ENCODE data around the gene PGBD1. TPM values are rescaled to one million over a fixed set of nuclear protein-coding genes. Genes with fewer than 3 reads are reported as not detected.

Gene PGBD1
- polyA plus RNA-seq, 5 donors = 11.8 to 14.1 (median 13.4) TPM

DNA sequence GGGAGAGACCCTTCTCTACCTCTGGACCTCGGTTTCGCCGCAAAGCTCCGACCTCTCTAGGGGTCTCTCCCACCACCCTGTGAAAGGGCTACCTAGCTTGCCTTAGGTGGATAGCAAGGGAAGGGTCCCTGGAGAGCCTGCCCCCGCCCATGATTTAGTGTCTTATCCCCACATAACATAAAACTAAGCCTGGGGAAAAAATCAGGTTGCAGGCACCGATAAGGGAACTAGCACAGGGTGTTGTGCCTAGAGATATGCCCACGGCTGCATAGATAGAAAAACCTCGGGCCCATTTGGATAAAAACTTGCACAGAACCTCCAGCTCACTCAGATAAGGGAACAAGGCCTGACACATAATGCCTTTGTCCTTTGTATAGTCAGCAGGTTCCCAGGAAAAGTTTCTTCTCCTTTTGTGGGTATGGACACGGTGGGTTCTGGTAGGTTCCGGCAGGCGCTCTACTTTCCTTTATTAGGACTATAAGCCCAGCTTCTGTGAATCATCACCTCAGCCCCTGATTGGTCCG is 53.7 kb downstream of the PGBD1 start:
- no peak for DNase-seq

DNA sequence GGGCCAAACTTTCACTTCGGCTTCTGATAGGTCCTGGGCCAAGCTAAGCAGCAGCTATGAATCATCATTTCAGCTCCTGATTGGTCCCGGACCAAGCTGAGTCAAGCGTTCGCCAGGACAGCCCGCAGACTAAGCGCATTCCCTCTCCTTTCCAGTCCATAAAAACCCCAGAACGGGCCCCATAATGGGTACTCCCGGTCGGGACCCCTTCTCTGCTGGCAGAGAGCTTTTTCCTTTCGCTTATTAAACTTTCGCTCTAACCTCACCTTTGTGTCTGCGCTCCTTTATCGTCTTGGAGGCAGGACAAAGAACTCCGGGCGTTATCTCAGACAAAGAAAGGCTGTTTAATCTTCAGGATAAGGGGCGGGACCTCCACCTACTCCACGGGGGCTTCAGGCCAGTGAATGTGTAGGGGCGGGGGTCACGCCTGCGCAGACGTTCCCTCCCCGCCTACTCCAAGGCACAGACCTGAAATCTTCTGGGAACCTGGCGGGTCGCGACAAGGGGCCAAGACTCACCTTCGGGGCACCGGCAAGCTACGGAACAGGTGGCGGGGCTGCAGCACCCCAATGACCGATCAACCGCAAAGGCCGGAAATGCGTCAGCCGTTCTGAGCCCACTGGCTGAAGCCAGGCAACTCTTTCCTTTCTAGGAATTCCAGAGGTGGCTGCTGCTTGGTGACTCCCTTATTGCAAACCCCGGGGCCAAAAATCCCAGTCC is 54.4 kb downstream of the PGBD1 start, which contains the start of gene ZSCAN31:
Gene ZSCAN31 (minus strand): TSS at position 585 of the 720 bp plus-strand sequence. CDS start 6,465 bp downstream, outside the sequence.
- DNase-seq = peak; percentile 97 to 98

DNA sequence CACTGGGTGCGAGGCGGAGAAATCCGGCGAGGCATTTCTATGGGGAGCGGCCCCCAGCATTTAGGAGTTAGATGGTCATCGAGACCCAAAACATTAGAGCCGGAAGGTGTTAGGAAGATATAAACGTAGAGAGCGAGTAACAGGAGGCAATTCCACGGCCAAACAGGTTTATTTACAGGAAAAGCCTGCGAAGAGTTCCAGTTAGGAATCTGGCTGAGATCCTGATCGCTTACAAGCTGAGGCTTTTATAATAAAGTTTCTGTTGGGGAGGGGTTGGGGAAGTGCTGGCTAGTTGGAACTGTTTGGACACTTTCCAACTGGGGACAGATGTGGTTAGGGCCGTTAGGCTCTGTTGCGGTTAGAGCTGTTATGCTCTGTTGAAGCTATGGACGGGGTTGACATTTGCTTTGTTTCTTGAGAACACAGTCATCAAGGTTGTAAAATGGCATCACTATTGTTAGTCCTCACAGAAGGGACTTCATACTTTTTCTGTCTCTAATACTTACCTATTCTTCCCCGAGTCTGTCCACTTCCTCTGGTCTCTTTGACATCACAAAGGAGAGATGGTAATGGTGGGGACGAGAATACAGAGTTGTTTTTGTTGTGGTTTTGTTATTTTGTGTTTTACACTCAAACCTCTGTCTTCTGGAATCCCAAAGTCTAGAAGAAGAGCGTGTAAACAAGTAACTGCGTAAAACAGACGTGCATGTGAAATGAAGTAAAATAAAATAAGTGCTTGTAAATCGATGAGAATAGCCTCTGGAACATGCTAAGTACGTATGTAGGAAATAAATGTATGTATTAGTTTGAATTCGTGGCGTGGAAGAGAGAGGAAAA is 55.1 kb downstream of the PGBD1 start:
- peak; percentile 73 to 84 for DNase-seq

DNA sequence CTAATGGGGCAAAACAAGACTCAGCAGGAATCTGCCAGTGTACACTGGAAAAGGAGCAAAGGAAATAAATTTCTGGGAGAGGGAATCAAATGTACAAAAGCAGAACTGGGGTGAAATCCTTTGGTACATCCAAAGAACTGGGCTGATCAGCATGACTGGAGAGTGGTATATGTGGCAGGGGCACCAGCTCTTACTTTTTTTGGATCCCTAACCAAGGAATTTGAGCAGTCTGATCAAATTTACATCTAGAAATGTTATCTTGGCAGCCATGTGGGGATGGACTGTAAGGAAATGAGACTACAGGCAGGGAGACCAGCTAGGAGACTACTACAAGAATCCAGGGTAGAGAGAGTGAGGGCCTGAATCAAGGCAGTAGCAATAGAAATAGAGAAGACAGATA is 55.7 kb downstream of the PGBD1 start:
- no peak for DNase-seq

DNA sequence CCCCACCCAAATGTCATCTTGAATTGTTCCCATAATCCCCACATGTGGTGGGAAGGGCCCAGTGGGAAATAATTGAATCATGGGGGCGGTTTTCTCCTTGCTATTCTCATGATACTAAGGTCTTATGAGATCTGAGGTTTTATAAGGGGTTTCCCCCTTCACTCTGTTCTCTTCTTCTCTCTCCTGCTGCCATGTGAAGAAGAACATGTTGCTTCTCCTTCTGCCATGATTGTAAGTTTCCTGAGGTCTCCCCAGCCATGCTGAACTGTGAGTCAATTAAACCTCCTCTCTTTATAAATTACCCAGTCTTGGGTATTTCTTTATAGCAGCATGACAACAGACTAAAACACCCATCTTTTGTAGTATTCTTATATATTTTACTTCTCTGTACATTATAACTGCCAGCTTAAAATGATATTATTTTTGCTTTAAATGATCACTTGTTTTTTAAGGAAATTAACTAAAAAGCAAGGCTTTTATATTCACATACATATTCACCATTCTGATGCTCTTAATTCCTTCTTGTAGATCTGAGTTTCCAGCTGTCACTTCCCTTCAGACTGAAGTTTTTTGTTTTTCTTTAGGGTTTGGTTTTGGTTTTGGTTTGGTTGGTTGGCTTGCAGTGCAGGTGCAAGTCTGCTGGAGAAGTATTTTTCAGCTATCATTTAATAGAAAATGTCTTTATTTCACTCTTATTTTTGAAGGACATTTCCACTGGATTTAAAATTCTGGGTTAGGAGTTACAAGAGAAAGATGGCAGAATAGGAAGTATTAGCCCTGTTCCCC is 59.1 kb downstream of the PGBD1 start:
- no peak for DNase-seq

DNA sequence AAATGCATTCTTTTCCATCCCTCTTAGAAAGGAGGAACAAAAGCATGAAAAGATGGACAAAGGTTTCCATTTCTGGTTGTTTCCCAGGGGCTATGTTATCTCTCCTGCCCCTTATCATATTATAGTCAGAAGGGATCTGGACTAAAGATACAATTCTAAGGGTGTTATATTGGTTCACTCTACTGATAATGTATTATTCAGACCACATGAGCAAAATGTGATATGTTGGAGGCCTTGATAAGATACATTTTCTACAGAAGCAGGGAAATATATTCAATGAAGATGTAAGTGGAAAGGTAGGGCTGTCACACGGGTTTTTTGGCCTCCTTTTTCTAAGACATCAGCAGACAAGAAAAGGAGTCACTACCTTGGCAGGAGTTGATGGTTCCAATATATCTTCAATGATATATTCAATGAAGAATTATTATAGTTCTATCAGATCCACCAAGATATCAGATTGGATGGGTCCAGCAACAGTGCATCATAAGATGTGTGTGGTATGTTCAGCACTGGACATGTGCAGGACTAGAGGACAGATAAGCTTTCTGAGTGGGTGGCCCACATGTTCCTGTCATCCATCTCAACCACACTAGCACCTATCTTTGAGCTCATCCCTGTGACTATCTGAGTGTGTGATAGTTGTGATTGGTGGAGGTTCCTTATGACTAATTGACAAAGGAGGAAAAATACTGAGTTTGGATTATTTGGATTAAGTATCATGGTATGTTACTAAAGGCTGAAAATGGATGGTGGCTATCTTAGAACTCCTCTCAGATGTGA is 62.7 kb downstream of the PGBD1 start:
- no peak for DNase-seq

DNA sequence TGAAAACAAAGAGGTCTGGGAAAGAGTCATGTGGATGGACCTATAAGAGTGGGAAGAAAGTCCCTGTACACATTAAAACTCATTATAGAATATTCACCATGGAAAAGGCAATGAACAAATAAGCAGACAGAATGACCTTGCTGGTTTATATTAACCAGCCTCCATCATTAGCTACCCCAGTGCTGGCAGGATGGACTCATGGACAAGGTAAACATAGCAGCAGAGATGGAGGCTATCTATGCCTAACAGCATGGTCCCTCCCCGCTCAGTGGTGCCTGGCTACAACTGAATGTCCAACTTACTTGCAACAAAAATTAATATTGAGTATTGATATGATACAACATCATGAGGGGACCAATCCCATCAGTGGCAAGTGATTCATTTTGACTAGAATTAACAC is 63.8 kb downstream of the PGBD1 start:
- no peak for DNase-seq

DNA sequence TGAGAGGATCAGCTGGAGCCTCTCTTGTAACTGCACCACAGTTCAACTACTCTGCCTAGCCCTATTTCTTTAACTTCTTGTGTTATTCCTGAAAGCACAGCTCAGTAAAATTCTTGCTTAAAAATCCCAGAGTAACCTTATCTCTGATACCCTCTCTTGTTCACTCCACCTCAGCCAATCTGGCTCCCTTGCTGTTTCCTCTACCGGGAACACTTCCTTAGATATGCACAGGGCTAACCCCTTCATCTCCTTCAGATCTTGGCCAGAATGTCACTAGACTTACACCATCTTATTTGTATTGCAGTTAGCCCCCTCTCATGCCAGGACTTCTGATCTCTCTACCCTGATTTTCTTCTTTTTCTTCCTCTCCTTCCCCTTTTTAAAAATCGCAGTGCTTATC is 65.7 kb downstream of the PGBD1 start:
- no peak for DNase-seq

DNA sequence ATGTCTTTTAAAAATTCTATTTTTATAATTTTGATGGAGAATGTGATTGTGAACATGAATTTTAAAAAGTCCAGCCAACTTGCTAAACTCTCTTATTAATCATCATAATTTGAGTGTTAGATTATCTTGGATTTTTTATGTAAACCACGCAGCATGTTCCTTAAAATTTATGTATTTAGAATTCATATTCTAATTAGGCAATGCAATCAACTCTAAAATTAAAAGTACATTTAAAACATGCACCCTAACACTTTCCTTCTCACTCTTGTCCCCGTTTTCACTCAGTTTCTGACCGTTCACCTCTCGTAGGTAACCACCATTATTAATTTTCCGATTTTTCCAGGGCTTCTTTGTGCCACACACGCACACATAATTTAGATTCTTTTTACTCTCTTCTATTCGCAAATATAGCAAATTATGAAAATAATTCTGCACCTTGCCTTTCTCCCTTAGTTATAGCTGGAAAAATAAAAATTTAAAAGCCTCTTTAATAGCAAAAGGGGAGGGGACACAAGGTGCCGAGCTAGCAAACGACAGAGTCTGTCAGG is 68.0 kb downstream of the PGBD1 start:
- no peak for DNase-seq

DNA sequence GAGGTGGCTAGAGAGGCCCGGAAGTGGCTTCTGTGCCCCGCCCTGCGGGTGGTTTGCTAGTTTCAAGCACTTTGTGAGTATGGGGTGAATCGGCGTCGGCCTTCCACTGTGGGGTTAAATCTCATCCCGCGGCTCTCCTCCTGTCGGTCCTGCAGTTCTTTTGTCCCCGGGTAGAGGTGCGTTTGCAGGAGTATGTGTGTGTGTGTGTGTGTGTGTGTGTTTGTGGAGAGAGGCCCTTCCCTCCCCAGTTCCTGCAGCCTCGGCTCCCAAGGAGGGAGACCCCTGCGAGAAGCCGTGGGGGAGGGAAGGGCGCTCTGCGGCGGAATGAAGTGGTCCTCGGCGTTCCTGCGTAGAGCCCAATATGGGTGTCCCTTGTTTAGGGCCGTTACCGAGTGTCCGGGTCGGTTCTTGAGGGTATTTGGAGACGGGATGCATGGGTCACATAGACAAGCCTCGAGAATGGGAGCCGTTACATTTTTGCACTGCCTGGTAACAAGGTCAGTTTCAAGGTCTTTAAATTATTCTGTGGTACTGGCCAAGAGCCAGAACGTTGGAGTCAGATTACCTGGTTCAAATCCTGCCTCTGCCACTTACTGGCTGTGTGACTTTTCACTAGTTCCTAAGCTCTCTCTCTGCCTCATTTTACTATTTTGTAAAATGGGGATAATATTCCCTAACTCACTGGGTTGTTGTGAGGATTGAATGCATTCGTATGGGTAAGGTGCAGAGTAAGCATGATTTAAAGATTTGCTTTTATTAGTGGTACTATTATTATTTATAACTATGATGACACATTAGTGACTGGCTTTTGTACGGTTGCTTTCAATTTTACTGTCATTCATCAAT is 68.7 kb downstream of the PGBD1 start, which contains the start of gene ZKSCAN3:
Gene ZKSCAN3 (plus strand): TSS at position 56 of the 846 bp plus-strand sequence. CDS start 9,640 bp downstream, outside the sequence.
- peak; percentile 78 to 79 for DNase-seq

DNA sequence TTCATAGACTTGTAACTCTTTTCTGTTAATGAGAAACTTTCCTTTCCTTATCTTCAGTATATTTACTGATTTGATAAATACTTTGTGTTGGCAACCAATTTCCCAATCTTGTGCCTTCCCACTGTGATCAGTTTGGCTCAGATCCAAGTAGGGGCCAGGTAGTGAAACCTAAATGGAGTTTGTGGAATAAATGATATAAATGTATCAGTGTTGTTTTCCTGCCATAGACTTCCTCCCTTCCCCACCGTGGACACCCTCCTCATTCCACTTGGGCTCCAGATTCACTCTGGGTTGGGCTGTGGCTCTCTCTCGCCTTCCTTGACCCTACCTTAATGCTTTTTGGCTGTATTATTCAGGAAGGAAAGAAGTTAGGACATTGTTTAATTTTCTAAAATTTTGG is 69.7 kb downstream of the PGBD1 start:
- no peak for DNase-seq

DNA sequence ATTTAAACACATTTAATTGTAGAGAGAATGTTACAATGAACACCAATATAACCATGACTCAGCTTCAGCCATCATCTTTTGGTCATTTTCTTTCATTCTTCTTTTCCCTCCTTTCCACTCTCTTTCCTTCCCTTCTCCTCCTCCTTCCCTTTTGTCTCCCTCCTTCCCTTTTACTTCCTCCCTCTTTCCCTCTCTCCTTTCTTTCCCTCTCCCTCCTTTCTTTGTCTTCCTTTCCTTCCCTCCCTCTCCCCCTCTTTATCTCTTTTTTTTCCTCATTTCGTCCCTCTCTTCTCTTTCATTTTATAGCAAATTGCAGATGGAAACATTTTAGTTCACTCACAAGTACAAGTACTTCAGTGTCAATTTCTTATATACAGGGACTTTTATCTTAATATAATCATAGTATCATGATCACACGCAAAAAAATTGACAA is 70.1 kb downstream of the PGBD1 start:
- no peak for DNase-seq

Other genes starting within 250 kb of the PGBD1 start
- 1 to 10 TPM; 2.2 to 3.3 (median 3.2) TPM for gene ZNF165, start 201.0 kb upstream of the PGBD1 start, polyA plus RNA-seq (ENCODE audit: insufficient read depth in 1 of 5, insufficient read length in 5 of 5, low replicate concordance in 1 of 5)
- 10 to 100 TPM in 4 of 5 donors, 1 to 10 TPM in 1; 8.7 to 12.5 (median 11.3) TPM for gene ZSCAN16, start 157.0 kb upstream of the PGBD1 start, polyA plus RNA-seq (ENCODE audit: insufficient read depth in 1 of 5, insufficient read length in 5 of 5, low replicate concordance in 1 of 5)
- 10 to 100 TPM; 28.2 to 53.0 (median 47.0) TPM for gene ZKSCAN8, start 139.7 kb upstream of the PGBD1 start, polyA plus RNA-seq (ENCODE audit: insufficient read depth in 1 of 5, insufficient read length in 5 of 5, low replicate concordance in 1 of 5)
- gene ZSCAN9, start 56.3 kb upstream of the PGBD1 start, polyA plus RNA-seq (ENCODE audit: insufficient read depth in 1 of 5, insufficient read length in 5 of 5, low replicate concordance in 1 of 5) = 10 to 100 TPM; 31.1 to 43.7 (median 39.1) TPM
- gene ZKSCAN4, start 29.3 kb upstream of the PGBD1 start, polyA plus RNA-seq (ENCODE audit: insufficient read depth in 1 of 5, insufficient read length in 5 of 5, low replicate concordance in 1 of 5) = 10 to 100 TPM; 10.4 to 13.6 (median 12.3) TPM
- gene NKAPL, start 22.3 kb upstream of the PGBD1 start, polyA plus RNA-seq (ENCODE audit: insufficient read depth in 1 of 5, insufficient read length in 5 of 5, low replicate concordance in 1 of 5) = 1 to 10 TPM in 2 of 5 donors, under 1 TPM in 3; 0.61 to 1.3 (median 0.90) TPM
- 10 to 100 TPM; 28.2 to 54.7 (median 52.3) TPM for gene ZSCAN26, start 14.4 kb upstream of the PGBD1 start, polyA plus RNA-seq (ENCODE audit: insufficient read depth in 1 of 5, insufficient read length in 5 of 5, low replicate concordance in 1 of 5)
- 10 to 100 TPM in 3 of 5 donors, 1 to 10 TPM in 2; 9.3 to 12.7 (median 10.4) TPM for gene ZSCAN31, start 54.6 kb downstream of the PGBD1 start, polyA plus RNA-seq (ENCODE audit: insufficient read depth in 1 of 5, insufficient read length in 5 of 5, low replicate concordance in 1 of 5)
- 10 to 100 TPM in 4 of 5 donors, 1 to 10 TPM in 1; 8.1 to 17.7 (median 14.8) TPM for gene ZKSCAN3, start 68.4 kb downstream of the PGBD1 start, polyA plus RNA-seq (ENCODE audit: insufficient read depth in 1 of 5, insufficient read length in 5 of 5, low replicate concordance in 1 of 5)
- 10 to 100 TPM; 10.4 to 20.6 (median 18.4) TPM for gene ZSCAN12, start 118.2 kb downstream of the PGBD1 start, polyA plus RNA-seq (ENCODE audit: insufficient read depth in 1 of 5, insufficient read length in 5 of 5, low replicate concordance in 1 of 5)
- gene ZSCAN23, start 161.9 kb downstream of the PGBD1 start, polyA plus RNA-seq (ENCODE audit: insufficient read depth in 1 of 5, insufficient read length in 5 of 5, low replicate concordance in 1 of 5) = 10 to 100 TPM in 4 of 5 donors, 1 to 10 TPM in 1; 8.3 to 26.5 (median 19.3) TPM
- gene GPX6, start 234.2 kb downstream of the PGBD1 start, polyA plus RNA-seq (ENCODE audit: insufficient read depth in 1 of 5, insufficient read length in 5 of 5, low replicate concordance in 1 of 5) = 1 to 10 TPM in 4 of 5 donors, under 1 TPM in 1; 0.89 to 2.3 (median 1.2) TPM
- gene GPX5, start 244.3 kb downstream of the PGBD1 start, polyA plus RNA-seq (ENCODE audit: insufficient read depth in 1 of 5, insufficient read length in 5 of 5, low replicate concordance in 1 of 5) = under 1 TPM; 0.05 to 0.36 (median 0.23) TPM

All from right lung (tissue), 5 donors.